ENCODE measurements around the gene TIMM44.

DNA sequence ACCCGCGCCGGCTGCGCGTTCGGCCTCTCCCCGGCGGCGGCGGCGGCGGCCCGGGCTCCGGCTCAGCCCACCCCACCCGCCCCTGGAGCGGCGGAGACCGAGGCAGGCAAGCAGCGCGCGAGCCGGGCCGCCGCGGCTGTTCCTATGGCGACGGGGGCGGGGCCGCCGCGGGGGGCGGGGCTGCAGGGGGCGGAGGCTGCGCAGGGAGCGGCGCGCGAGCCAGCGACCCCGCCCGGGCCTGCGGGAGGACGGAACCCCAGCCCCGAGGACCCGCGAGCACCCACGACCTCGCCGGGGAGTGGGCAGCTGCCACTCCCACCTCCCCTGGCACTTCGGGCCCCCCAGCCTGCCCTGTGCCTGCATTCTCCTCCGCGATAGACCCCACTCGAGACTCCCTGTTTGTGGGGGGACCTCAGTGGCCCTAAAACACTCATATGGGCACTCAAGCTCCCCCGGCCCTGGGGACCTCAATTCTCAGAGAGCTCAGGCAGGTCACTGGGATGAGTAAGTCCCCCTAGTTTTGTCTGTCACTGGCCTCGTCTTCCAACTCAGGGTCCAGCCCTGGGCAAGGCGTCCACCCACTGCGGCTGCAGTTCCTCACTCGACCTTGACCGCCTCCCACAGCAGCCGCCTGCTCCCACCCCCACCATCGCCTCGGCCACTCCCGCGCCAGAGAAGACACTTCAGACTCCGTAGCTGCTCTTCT, 17.3 kb downstream of the TIMM44 start, which contains the start of gene CTXN1:
- no peak for TF ChIP-seq POLR2A (IDR thresholded peaks at IDR 0.05)
- TF ChIP-seq, protein P1, sequence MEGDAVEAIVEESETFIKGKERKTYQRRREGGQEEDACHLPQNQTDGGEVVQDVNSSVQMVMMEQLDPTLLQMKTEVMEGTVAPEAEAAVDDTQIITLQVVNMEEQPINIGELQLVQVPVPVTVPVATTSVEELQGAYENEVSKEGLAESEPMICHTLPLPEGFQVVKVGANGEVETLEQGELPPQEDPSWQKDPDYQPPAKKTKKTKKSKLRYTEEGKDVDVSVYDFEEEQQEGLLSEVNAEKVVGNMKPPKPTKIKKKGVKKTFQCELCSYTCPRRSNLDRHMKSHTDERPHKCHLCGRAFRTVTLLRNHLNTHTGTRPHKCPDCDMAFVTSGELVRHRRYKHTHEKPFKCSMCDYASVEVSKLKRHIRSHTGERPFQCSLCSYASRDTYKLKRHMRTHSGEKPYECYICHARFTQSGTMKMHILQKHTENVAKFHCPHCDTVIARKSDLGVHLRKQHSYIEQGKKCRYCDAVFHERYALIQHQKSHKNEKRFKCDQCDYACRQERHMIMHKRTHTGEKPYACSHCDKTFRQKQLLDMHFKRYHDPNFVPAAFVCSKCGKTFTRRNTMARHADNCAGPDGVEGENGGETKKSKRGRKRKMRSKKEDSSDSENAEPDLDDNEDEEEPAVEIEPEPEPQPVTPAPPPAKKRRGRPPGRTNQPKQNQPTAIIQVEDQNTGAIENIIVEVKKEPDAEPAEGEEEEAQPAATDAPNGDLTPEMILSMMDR (IDR thresholded peaks at IDR 0.05), result no peak

All from tibial nerve (tissue), 3 donors.